Measurements from ENCODE around the gene TNFAIP2. TPM values are rescaled to one million over a fixed set of nuclear protein-coding genes. Genes with fewer than 3 reads are reported as not detected.

Gene TNFAIP2
- total RNA-seq: 100 to 1,000 TPM in 1 of 2 donors, 10 to 100 TPM in 1; 71.4 to 112 TPM
- long read RNA-seq, donor 1, full-length matches to known transcripts: 2 of 13 reads
- long read RNA-seq, donor 1, partial matches to known transcripts: 4 of 13 reads
- long read RNA-seq, donor 1, other reads (novel, unspliced or antisense): 7 of 13 reads
- long read RNA-seq, donor 2, partial matches to known transcripts: 8 of 14 reads
- long read RNA-seq, donor 2, other reads (novel, unspliced or antisense): 6 of 14 reads

DNA sequence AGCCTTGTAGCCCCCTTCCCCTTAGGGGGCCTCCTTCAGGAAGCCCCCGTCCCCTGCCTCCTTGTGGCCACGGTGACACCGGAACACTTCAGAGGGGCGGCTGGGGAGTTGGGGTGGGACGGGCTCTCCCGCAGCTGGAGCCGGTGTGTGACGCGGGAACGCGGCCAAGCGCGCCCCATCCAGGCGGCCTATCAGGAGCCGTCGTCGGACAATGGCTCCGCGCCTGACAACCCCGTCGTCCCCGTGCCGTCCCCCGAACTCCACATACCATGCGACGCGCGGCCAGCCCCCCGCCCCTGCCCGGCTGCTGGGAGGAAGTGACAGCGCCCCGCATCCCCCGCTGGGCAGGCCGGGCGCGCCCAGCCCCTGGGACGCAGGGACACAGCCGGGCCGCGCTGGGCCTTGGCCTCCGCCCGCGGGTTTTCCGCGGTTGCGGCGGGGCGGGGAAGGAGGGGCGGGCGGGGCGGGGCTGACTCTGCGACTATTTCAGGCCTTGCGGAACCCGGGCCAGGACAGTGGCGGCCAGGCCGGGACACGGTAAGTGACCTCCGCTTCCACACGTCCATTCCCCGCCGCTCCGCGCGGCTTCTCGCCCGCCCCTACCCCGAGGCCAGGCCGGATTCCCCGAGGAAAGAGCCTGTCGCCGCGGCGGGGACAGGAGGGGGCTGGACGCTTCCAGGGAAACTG lies at the start of gene TNFAIP2:
Gene TNFAIP2 (plus strand): TSS at position 515 of the 687 bp plus-strand sequence. CDS start 2,997 bp downstream, outside the sequence.
- intact Hi-C loops (cut with DNase I): no loop called here
- DNase-seq (ENCODE audit: low spot score): peak; percentile 93

- intact Hi-C loops (cut with DNase I): no loop called here
- peak; percentile 75 for DNase-seq (ENCODE audit: low spot score)
These were observed 49.2 kb upstream of the TNFAIP2 start for GRCh38 chr14:103073876-103074728.

- DNase-seq (ENCODE audit: low spot score): peak; percentile 94
- intact Hi-C loops (cut with DNase I): loop anchor here in 1 of 2 donors (5.0 kb wide), 1 partner anchor 217 kb away; no protein-coding TSS in a partner anchor
These were observed 48.4 kb upstream of the TNFAIP2 start for GRCh38 chr14:103074729-103075367.

GRCh38 chr14:103078420-103078749 lies 44.9 kb upstream of the TNFAIP2 start:
- DNase-seq (ENCODE audit: low spot score): peak; percentile 93
- intact Hi-C loops (cut with DNase I): loop anchor here (2.0 to 5.0 kb wide), 2 partner anchors 214 kb away; no protein-coding TSS in a partner anchor

GRCh38 chr14:103078860-103079587 lies 44.2 kb upstream of the TNFAIP2 start:
- peak; percentile 70 for DNase-seq (ENCODE audit: low spot score)
- intact Hi-C loops (cut with DNase I): loop anchor here (2.0 to 5.0 kb wide), 2 partner anchors 213 to 214 kb away; no protein-coding TSS in a partner anchor

- intact Hi-C loops (cut with DNase I): no loop called here
- no peak for DNase-seq (ENCODE audit: low spot score)
These were observed 41.3 kb upstream of the TNFAIP2 start for GRCh38 chr14:103081951-103082350.

GRCh38 chr14:103084021-103084919 lies 39.0 kb upstream of the TNFAIP2 start, which contains the start of gene LBHD2:
Gene LBHD2, plus strand, starts transcription at chr14:103084210. Its CDS starts 1,803 bp downstream, at chr14:103086013.
- intact Hi-C loops (cut with DNase I): no loop called here
- no peak for DNase-seq (ENCODE audit: low spot score)

DNA sequence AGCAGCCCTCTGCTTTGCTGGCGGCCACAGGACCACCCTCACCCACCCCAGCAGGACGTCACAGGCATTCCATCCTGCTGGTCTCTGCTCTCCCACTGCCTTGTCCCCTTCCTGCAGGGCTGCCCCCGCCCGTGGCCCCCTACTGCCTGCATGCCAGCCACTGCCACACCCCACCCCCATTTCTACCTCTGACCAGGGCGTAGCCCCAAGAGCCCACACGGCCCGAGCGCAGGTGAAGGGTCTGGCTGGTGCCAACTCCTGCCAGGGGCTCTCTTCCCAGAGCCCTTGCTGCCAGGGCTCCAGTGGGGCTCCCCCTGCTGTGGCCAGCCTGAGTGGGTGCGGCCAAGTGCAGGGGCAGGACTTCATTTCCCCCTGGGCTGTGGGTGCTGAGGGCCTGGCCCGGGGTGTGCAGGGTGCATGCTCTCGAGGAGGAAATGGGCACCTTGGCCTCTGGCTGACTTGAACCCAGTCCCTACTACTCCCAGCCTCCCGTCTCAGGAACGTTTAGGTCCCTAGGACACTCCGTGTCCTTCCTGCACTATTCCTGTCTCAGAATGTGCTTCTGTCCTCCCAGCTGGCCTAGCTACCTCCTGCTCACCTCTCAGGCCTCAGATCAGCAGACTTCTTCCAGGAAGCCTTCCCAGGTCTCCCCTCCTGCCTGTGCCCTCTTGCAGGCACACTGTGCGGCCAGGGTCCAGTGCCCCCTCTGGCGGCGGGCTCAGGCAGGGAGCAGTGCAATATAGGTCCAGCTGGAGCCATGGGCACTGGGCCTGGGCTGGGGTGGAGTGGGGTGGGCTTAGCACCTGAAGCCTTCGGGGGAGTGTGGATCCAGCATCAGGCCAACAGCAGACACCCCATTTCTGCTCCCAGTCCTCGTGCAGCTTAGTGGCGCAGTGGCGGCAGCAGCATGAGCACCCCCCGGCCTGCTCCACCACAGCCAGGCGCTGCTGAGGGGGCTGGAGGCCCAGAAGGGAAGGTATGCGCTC lies 37.9 kb upstream of the TNFAIP2 start:
- no peak for DNase-seq (ENCODE audit: low spot score)
- intact Hi-C loops (cut with DNase I): no loop called here

GRCh38 chr14:103086771-103087342 lies 36.4 kb upstream of the TNFAIP2 start:
- no peak for DNase-seq (ENCODE audit: low spot score)
- intact Hi-C loops (cut with DNase I): no loop called here

DNA sequence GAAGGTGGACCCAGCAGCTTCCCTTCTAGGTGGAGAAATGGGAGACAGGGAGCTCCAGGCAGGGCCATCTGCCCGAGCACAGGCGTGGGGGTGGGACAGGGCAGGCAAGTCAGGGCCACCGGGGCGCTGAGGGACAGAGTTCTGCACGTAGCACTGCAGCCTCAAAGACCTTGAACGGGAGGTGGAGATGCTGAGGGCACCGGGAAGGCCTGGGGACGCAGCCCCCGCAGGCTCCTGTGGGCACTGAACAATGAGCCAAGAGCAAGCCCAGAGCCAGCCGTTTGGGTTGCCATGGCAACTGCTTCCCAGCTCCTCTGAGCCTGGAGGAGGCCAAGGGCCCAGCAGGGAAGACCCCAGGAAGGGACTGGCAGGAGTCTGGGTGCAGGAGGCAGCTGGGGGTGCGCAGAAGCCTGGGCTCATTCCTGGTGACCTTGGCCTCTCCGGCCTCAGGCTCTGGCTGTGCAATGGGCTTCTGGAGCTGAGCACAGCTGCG lies 35.9 kb upstream of the TNFAIP2 start:
- no peak for DNase-seq (ENCODE audit: low spot score)
- intact Hi-C loops (cut with DNase I): no loop called here

DNA sequence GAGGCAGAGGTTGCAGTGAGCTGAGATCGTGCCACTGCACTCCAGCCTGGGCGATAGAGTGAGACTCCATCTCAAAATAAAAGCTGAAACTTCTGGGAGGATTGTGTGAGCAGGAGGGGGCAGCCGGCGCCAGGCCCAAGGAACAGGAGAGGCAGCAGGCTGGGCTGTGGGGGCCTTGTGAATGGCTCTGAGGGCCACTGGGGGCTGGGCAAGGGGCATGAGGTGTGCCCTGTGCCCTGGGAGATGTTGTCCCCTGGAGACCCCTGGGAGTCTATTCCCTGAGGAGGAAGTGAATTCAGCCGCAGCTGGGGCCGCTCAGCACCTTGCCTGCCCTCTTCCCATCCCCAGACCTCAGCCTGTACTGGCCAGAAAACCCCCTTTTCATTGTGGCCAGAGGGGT lies 34.3 kb upstream of the TNFAIP2 start:
- intact Hi-C loops (cut with DNase I): no loop called here
- DNase-seq (ENCODE audit: low spot score): no peak

GRCh38 chr14:103089386-103090335 lies 33.6 kb upstream of the TNFAIP2 start:
- no peak for DNase-seq (ENCODE audit: low spot score)
- intact Hi-C loops (cut with DNase I): no loop called here

DNA sequence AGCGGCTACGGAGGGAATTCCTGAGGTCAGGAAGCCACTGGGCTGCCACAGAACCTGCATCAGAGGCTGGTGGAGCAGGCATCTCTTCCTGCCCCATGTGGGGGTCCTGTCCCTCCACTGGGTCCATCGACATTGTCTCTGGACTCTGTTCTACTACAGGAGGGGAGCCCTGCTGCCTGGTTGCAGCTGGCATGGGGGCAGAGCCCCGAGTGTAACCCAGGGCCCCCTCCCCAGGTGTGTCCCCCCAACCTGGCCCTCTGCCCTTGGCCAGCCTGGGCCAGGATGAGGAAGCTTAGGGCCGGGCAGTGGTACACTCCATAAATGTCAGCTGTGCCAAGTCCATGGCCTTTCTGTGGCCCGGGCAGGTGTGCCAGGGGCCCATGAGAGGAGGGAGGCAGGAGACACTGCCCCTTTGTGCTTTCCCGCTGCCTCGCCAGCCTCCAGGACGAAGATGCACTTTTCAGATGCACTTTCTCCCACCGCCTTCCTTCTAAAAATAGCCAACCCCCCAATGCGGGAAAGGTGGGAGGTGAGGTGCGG lies 32.7 kb upstream of the TNFAIP2 start:
- DNase-seq (ENCODE audit: low spot score): no peak
- intact Hi-C loops (cut with DNase I): no loop called here

- intact Hi-C loops (cut with DNase I): no loop called here
- DNase-seq (ENCODE audit: low spot score): no peak
These were observed 32.0 kb upstream of the TNFAIP2 start for GRCh38 chr14:103091041-103091882.
